Endothelial cell of umbilical vein (primary cell): ENCODE results near the gene FHIT.

Experiments
- EZH2 ChIP-seq: IDR thresholded peaks from 2 replicates; pipeline ENCODE4 v1.6.1; 2012; ENCODE audit warnings: borderline replicate concordance, low read depth, mild to moderate bottlenecking, moderate library complexity, low read length, inconsistent platforms; ENCODE audit not compliant: severe bottlenecking
- MAX ChIP-seq: IDR thresholded peaks from 2 replicates; pipeline ENCODE4 v1.6.1; 2011; ENCODE audit not compliant: insufficient read depth, insufficient read length
- POLR2A ChIP-seq: IDR thresholded peaks from 2 replicates; pipeline ENCODE4 v1.6.1; 2012; ENCODE audit warnings: low read depth, mild to moderate bottlenecking, control low read depth, low read length
- POLR2AphosphoS5 ChIP-seq: IDR thresholded peaks from 2 replicates; pipeline ENCODE4 v1.6.1; 2012; ENCODE audit warnings: low read depth, mild to moderate bottlenecking, control low read depth, low read length, moderate library complexity; ENCODE audit not compliant: insufficient read depth
- TF ChIP-seq, protein P1 (sequence below), 2 donors: IDR thresholded peaks; 1 replicate in 1 of 2; 2 replicates in 1 of 2; pipeline ENCODE4 v1.5.1; 2011; ENCODE audit warnings: low read length in 2 of 2, mild to moderate bottlenecking in 2 of 2, moderate library complexity in 2 of 2, control low read depth in 1 of 2, inconsistent platforms in 1 of 2, low read depth in 1 of 2; ENCODE audit not compliant: insufficient read depth in 1 of 2; ENCODE audit errors: extremely low read depth in 1 of 2

DNA sequence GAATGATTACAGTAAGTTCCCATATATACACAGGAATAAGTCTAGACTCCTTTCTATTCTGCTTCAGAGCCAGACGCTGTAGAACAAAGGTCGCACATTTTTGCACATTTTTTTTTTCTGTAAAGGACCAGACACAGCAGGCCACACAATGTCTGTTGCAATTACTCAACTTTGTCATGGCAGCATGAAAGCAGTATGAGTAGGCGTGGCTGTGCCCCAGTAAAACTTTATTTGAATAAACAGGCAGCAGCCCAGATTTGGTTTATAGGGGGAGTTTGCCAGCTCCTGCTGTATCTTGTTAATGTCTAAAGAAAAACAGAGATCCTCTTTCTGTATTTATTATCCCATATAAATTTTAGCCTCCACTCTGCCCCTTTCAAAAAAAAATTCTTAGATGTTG is 708.3 kb downstream of the FHIT start:
- TF ChIP-seq MAX (no peak), EZH2 (no peak), POLR2A (no peak), POLR2AphosphoS5 (no peak)
- TF ChIP-seq, protein P1, sequence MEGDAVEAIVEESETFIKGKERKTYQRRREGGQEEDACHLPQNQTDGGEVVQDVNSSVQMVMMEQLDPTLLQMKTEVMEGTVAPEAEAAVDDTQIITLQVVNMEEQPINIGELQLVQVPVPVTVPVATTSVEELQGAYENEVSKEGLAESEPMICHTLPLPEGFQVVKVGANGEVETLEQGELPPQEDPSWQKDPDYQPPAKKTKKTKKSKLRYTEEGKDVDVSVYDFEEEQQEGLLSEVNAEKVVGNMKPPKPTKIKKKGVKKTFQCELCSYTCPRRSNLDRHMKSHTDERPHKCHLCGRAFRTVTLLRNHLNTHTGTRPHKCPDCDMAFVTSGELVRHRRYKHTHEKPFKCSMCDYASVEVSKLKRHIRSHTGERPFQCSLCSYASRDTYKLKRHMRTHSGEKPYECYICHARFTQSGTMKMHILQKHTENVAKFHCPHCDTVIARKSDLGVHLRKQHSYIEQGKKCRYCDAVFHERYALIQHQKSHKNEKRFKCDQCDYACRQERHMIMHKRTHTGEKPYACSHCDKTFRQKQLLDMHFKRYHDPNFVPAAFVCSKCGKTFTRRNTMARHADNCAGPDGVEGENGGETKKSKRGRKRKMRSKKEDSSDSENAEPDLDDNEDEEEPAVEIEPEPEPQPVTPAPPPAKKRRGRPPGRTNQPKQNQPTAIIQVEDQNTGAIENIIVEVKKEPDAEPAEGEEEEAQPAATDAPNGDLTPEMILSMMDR (IDR thresholded peaks at IDR 0.05; ENCODE audit: extremely low read depth in 1 of 2, insufficient read depth in 1 of 2, low read depth in 1 of 2, low read length in 2 of 2), result no peak
